ENCODE measurements around the gene SF1. TPM values are rescaled to one million over a fixed set of nuclear protein-coding genes. Genes with fewer than 3 reads are reported as not detected.

SF1 gene
- total and polyA plus RNA-seq, 9 of the 15 experiments (the other 6 are each of a cell fraction or from before 2014, with no cell fraction given), result 13.1 to 334 (median 111) TPM

DNA sequence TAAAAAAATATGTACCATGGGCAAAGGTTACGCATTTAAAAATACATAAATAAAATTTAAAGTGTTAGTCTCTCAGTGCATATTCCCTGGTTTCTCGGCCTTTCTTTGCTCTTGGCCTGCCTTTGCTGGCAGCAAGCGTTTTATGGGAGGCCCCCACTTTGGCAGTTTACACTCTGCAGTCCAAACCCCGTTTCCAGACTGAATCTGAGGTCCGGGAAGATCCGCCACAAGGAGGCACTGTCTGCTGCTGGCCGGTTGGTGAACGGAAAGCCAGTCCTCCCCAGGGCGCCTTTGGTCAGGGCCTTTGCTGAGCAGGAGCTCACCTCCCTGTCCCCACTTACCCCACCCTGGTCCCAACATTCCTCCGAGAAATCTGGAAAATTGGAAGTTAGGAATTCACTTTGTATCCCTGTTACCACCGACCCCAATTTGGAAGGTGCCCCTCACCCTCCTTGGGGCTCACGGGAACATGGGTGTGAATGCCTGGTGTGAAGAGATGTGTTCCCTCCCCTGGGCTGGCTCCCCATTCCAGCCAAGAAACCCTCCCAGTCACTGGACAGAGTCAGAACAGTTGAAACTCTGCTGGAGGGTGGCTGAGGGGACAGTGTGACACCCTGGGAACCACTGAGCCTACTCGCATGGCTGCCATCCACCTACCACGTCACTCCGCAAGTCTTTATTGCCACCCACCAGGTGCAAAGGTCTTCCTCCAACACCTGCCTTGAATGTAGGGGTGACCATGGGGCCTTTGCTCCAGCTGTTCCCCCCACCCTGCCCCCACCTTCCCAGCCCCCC lies 9.4 kb upstream of the SF1 start (continued):
- TF ChIP-seq ATF7 (IDR thresholded peaks at IDR 0.05), result 0 out of 2 replicates have a peak, but pooled peaks have one; percentile 22
- TF ChIP-seq PREB (CRISPR knock-in tag; IDR thresholded peaks at IDR 0.05), result no peak
- TF ChIP-seq AFF1 (IDR thresholded peaks at IDR 0.05; ENCODE audit: low read depth in 1 of 2, partially characterized antibody in 2 of 2), result no peak
- TF ChIP-seq RFX5 (IDR thresholded peaks at IDR 0.05; ENCODE audit: low read depth, low read length), result no peak
- no peak for TF ChIP-seq ZNF24 (IDR thresholded peaks at IDR 0.05)
- 0 out of 2 replicates have a peak, but pooled peaks have one; percentile 54 for TF ChIP-seq ZC3H11A (IDR thresholded peaks at IDR 0.05; ENCODE audit: low read depth, low read length)
- TF ChIP-seq STAG1 (CRISPR knock-in tag; IDR thresholded peaks at IDR 0.05; ENCODE audit: borderline replicate concordance), result peak; percentile 55; the same call in 1 of the 2 replicates
- TF ChIP-seq PTRF (tag; IDR thresholded peaks at IDR 0.05), result no peak
- no peak for TF ChIP-seq CC2D1A (IDR thresholded peaks at IDR 0.05)
- 0 out of 4 replicates have a peak, but pooled peaks of 1 of the 2 experiments have one; percentile 31 for TF ChIP-seq TEAD1 (CRISPR knock-in tag; IDR thresholded peaks at IDR 0.05)
- no peak for TF ChIP-seq KLF1 (tag; IDR thresholded peaks at IDR 0.05)
- TF ChIP-seq, protein P1, sequence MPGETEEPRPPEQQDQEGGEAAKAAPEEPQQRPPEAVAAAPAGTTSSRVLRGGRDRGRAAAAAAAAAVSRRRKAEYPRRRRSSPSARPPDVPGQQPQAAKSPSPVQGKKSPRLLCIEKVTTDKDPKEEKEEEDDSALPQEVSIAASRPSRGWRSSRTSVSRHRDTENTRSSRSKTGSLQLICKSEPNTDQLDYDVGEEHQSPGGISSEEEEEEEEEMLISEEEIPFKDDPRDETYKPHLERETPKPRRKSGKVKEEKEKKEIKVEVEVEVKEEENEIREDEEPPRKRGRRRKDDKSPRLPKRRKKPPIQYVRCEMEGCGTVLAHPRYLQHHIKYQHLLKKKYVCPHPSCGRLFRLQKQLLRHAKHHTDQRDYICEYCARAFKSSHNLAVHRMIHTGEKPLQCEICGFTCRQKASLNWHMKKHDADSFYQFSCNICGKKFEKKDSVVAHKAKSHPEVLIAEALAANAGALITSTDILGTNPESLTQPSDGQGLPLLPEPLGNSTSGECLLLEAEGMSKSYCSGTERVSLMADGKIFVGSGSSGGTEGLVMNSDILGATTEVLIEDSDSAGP (CRISPR knock-in tag; IDR thresholded peaks at IDR 0.05), result no peak
- TF ChIP-seq TCF15 (CRISPR knock-in tag; IDR thresholded peaks at IDR 0.05), result no peak
- TF ChIP-seq ZKSCAN1 (IDR thresholded peaks at IDR 0.05; ENCODE audit: low read depth, low read length), result 0 out of 2 replicates have a peak, but pooled peaks have one; percentile 25
- TF ChIP-seq NFIX (CRISPR knock-in tag; IDR thresholded peaks at IDR 0.05; ENCODE audit: low read depth), result no peak
- no peak for TF ChIP-seq TBP (optimal IDR thresholded peaks at IDR 0.05; ENCODE audit: low read depth, low read length)
- TF ChIP-seq RB1 (IDR thresholded peaks at IDR 0.05; ENCODE audit: low read depth), result peak; percentile 47; the same call in 1 of the 2 replicates
- no peak for TF ChIP-seq FOS (IDR thresholded peaks at IDR 0.05; ENCODE audit: extremely low read depth, insufficient read length)

Data from K562 (cell line).